DMS114 treated with DMSO at 0.1 percent for 48 hours (cell line): Measurements from ENCODE around the gene ABLIM2.

Experiments used
- DNase-seq: peaks from one replicate; lab custom pipeline; 2025; ENCODE audit not compliant: unreplicated experiment; lab: John Stamatoyannopoulos, UW

ABLIM2 gene

GRCh38 chr4:8087921-8088495 is 70.6 kb downstream of the ABLIM2 start:
- no peak for DNase-seq

GRCh38 chr4:8086783-8087445 is 71.7 kb downstream of the ABLIM2 start:
- DNase-seq: no peak

- no peak for DNase-seq
Observed at GRCh38 chr4:8085491-8086117, 73.0 kb downstream of the ABLIM2 start.

GRCh38 chr4:8084712-8085490 is 73.7 kb downstream of the ABLIM2 start:
- no peak for DNase-seq

GRCh38 chr4:8084031-8084660 is 74.5 kb downstream of the ABLIM2 start:
- no peak for DNase-seq

- DNase-seq: no peak
Observed at GRCh38 chr4:8083086-8083825, 75.4 kb downstream of the ABLIM2 start.

GRCh38 chr4:8082517-8083055 is 76.0 kb downstream of the ABLIM2 start:
- DNase-seq: no peak

- DNase-seq: no peak
Observed at GRCh38 chr4:8081621-8082516, 76.7 kb downstream of the ABLIM2 start.

GRCh38 chr4:8081171-8081570 is 77.4 kb downstream of the ABLIM2 start:
- no peak for DNase-seq

GRCh38 chr4:8080754-8081065 is 77.9 kb downstream of the ABLIM2 start:
- no peak for DNase-seq

GRCh38 chr4:8079916-8080753 is 78.5 kb downstream of the ABLIM2 start:
- no peak for DNase-seq

- no peak for DNase-seq
Observed at GRCh38 chr4:8079031-8079885, 79.4 kb downstream of the ABLIM2 start.

GRCh38 chr4:8078610-8079015 is 80.0 kb downstream of the ABLIM2 start:
- DNase-seq: no peak

GRCh38 chr4:8078109-8078494 is 80.5 kb downstream of the ABLIM2 start:
- DNase-seq: no peak

- no peak for DNase-seq
Observed at GRCh38 chr4:8077181-8078108, 81.2 kb downstream of the ABLIM2 start.

GRCh38 chr4:8076023-8076422 is 82.6 kb downstream of the ABLIM2 start:
- no peak for DNase-seq
